AG04449 (cell line): ENCODE results near the gene PLCL1.

Experiments
- CTCF ChIA-PET: fragments of 350-600 bp; formaldehyde crosslinking; extraction: SDS; loops from one replicate; lab custom pipeline; 2021; ENCODE audit warnings: antibody characterized with exemption; lab: Yijun Ruan, JAX
- POLR2A ChIA-PET: fragments of 400-600, 350-600 bp; formaldehyde crosslinking; extraction: SDS; loops from one replicate; lab custom pipeline; 2020; ENCODE audit warnings: antibody characterized with exemption, inconsistent platforms; lab: Yijun Ruan, JAX
- DNase-seq: peaks from one replicate; pipeline ENCODE4 v3.0.0-alpha.2; 2010; ENCODE audit warnings: low read depth, low spot score
- H3K4me3 ChIP-seq: 2 replicates; pipeline ENCODE4 v1.5.1; 2011; ENCODE audit warnings: low read depth, mild to moderate bottlenecking, control low read depth, low read length
- CTCF ChIP-seq: IDR thresholded peaks from one replicate; pipeline ENCODE4 v1.5.1; 2011; ENCODE audit warnings: mild to moderate bottlenecking, moderate library complexity, low read length, control low read depth, inconsistent platforms; ENCODE audit not compliant: insufficient read depth; ENCODE audit errors: missing control alignments

Gene PLCL1

DNA sequence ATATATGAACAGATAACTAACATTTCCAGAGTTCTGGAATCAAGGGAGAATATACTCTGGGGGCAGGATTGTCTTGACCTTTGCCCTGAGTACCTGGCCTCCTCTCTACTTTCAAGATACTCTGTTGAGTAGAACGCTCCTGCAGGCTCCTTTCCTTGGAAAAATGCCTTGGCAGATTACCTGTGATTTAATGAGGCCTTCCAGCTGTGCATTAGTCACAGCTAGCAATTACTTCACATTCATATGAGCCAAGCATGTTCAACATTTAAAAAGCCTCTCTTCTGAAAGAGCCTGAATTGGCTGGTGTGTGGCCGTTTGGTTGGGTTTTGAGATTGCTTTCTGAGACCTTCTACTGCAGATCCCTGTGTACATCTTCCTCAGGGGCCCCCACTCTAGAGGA is 142.2 kb downstream of the PLCL1 start:
- ChIA-PET CTCF (no interaction called here), POLR2A (no interaction called here)

GRCh38 chr2:197947219-197947757 is 142.9 kb downstream of the PLCL1 start:
- CTCF ChIA-PET: no interaction called here
- no peak overlapping the region for H3K4me3 ChIP-seq
- POLR2A ChIA-PET: no interaction called here
- no peak for TF ChIP-seq CTCF
- DNase-seq: no peak

More for the DNA sequence above, 142.2 kb downstream of the PLCL1 start:
- TF ChIP-seq CTCF: no peak
- DNase-seq: no peak
- H3K4me3 ChIP-seq: no peak overlapping the region

DNA sequence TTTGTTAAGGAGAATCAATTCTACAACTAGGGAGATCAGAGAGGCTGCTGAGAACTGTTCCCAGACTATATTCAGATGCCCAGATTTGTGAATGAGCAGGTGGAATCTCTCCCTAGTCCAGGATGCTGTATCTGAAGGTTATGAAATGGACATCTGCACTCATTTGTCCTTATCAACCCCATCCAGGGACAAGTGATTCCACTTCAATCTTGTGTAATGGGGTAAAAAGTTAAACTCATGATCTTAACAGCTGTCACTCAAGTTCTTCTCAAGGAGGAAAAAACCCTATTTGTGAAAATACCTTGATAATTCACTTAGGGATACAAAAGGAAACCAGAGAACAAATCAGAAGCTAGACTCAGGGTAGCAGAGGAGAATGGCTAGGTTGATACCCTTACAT is 144.8 kb downstream of the PLCL1 start:
- no peak for DNase-seq
- POLR2A ChIA-PET: no interaction called here
- CTCF ChIA-PET: no interaction called here
- H3K4me3 ChIP-seq: no peak overlapping the region
- TF ChIP-seq CTCF: no peak

DNA sequence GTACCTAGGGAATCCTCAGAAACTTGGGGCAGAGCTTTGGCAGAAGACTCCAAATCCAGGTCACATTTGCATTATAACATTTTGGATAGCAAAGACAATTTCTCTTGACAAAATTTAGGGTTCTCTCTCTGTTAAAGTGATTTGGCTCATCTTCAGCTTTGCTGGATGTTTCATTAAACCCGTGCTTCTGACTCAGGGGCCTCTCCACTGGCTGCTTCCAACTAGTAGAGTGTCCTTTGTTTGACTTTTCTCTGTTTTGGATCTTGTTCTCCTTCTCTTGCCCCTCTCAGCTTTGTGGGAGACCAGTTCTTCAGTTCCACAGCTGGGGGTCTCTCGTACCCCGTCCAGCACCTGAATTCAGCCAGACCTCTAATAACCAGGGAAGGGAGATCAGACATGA is 145.6 kb downstream of the PLCL1 start:
- CTCF ChIA-PET: no interaction called here
- H3K4me3 ChIP-seq: no peak overlapping the region
- no peak for DNase-seq
- no peak for TF ChIP-seq CTCF
- POLR2A ChIA-PET: no interaction called here

- H3K4me3 ChIP-seq: no peak overlapping the region
- no peak for TF ChIP-seq CTCF
- no peak for DNase-seq
- ChIA-PET CTCF (no interaction called here), POLR2A (no interaction called here)
Observed at GRCh38 chr2:197950724-197951123, 146.3 kb downstream of the PLCL1 start.

GRCh38 chr2:197952540-197953202 is 148.3 kb downstream of the PLCL1 start:
- H3K4me3 ChIP-seq: no peak overlapping the region
- no peak for DNase-seq
- CTCF ChIA-PET: no interaction called here
- TF ChIP-seq CTCF: no peak
- POLR2A ChIA-PET: no interaction called here
